CD4-positive, alpha-beta T cell treated with Interleukin-15 for 1 hour (primary cell): ENCODE results near the gene CADM1.

Experiments
- DNase-seq: peaks from one replicate; pipeline ENCODE4 v3.0.0-alpha.2; 2020

CADM1 gene

GRCh38 chr11:115515647-115516395 lies 11.6 kb upstream of the CADM1 start:
- DNase-seq: no peak

GRCh38 chr11:115506954-115507675 lies 2.9 kb upstream of the CADM1 start:
- DNase-seq: no peak

GRCh38 chr11:115505175-115505574 lies 960 bp upstream of the CADM1 start:
- no peak for DNase-seq

- no peak for DNase-seq
These were observed 334 bp downstream of the CADM1 start for GRCh38 chr11:115503886-115504275.

- no peak for DNase-seq
These were observed 931 bp downstream of the CADM1 start for GRCh38 chr11:115503083-115503885.

- no peak for DNase-seq
These were observed 1.6 kb downstream of the CADM1 start for GRCh38 chr11:115502636-115503082.

- no peak for DNase-seq
These were observed 2.2 kb downstream of the CADM1 start for GRCh38 chr11:115501893-115502589.

- DNase-seq: no peak
These were observed 2.7 kb downstream of the CADM1 start for GRCh38 chr11:115501502-115501892.

GRCh38 chr11:115500547-115501501 lies 3.4 kb downstream of the CADM1 start:
- DNase-seq: no peak

GRCh38 chr11:115499891-115500290 lies 4.3 kb downstream of the CADM1 start:
- DNase-seq: no peak

GRCh38 chr11:115499241-115499799 lies 4.9 kb downstream of the CADM1 start:
- DNase-seq: no peak

- no peak for DNase-seq
These were observed 5.9 kb downstream of the CADM1 start for GRCh38 chr11:115498354-115498753.

GRCh38 chr11:115497303-115497702 lies 6.9 kb downstream of the CADM1 start:
- no peak for DNase-seq

GRCh38 chr11:115496892-115497291 lies 7.3 kb downstream of the CADM1 start:
- no peak for DNase-seq

- no peak for DNase-seq
These were observed 10.3 kb downstream of the CADM1 start for GRCh38 chr11:115493905-115494304.

- DNase-seq: no peak
These were observed 10.7 kb downstream of the CADM1 start for GRCh38 chr11:115493488-115493887.

GRCh38 chr11:115489466-115489865 lies 14.7 kb downstream of the CADM1 start:
- DNase-seq: no peak

GRCh38 chr11:115488945-115489344 lies 15.3 kb downstream of the CADM1 start:
- no peak for DNase-seq

- DNase-seq: no peak
These were observed 22.7 kb downstream of the CADM1 start for GRCh38 chr11:115481528-115481927.

- DNase-seq: no peak
These were observed 23.6 kb downstream of the CADM1 start for GRCh38 chr11:115480611-115481010.

GRCh38 chr11:115477410-115477809 lies 26.8 kb downstream of the CADM1 start:
- DNase-seq: no peak
